OCI-M2 (cell line): ENCODE data around the gene NSUN6.
"Not testable (repeated sequence)": the region's sequence is repeated elsewhere in the genome, so short reads cannot be mapped to it uniquely, and the experiment has no call there.

Experiments
- DNase-seq: peaks from one replicate; lab custom pipeline; 2025; ENCODE audit not compliant: unreplicated experiment; lab: John Stamatoyannopoulos, UW

NSUN6 gene

DNA sequence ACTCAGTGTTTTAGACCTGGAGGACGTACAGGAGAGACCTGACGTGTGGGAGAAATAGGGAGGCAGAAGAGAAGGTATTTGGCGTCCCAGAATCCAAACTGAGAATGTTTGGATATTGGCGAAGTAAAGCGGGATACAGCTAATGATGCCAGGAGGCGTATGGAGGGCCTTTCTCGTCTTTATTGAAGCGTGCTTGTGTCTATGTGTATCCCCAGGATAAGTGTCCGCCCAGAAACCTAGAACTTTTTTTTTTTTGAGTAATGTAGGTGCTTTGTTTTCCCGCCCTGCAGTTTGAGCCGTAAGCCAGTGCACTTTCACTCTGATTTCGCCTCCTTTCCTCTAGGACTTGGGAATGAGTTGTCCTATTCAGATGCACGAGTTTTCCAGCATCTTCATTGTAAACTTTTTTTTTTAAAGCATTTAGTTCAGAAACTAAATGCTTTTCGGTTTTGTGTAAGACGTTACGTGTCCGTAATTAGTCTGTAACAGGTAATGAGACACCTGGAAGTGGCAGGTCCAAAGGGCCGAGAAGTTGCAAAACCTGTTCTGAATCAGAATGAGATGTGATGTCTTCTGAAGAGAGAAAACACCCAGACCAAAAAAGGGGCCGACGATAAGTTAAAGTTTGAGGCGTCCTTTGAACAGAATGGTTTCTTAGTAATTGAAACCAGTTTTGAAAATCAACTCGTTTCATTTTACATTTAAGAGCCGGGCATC, 8.6 kb upstream of the NSUN6 start:
- no peak for DNase-seq

DNA sequence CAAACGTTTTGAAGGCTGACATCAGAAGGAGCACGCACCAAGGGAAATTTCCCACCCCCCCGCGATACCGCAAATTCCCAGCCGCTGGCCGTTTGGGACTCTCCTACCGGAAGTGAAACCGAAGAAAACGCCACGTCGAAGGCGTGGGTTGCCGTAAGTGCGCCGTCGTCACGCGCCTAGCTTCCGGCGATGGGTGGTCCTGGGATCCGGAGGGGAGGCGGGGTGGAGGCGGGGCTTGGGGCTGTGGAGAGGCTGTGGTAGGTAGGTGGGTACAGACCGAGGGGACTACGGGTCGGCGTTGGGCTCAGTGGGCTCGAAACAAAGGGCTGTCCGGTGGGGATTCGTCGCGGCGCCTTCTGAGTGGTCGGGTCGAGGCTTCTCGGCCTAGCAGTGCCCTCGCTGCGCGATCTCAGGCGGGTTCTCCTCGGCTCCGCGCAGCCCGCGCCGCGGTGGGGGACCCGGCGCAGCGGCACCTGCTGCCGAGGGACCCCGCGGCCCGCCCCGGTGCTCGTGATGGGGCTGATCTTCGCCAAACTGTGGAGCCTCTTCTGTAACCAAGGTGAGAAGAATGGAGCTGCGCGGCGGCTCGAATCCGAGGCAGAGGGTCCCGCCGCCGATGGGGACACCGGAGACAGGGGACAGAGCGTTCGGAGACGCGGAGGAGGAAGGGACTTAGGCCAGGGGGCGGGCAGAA, 7.9 kb upstream of the NSUN6 start, which contains the start of gene ARL5B:
Gene ARL5B, plus strand, starts transcription at position 307 of the 694 bp plus-strand sequence. Its CDS starts 207 bp downstream, at position 514.
- DNase-seq: peak; percentile 61

DNA sequence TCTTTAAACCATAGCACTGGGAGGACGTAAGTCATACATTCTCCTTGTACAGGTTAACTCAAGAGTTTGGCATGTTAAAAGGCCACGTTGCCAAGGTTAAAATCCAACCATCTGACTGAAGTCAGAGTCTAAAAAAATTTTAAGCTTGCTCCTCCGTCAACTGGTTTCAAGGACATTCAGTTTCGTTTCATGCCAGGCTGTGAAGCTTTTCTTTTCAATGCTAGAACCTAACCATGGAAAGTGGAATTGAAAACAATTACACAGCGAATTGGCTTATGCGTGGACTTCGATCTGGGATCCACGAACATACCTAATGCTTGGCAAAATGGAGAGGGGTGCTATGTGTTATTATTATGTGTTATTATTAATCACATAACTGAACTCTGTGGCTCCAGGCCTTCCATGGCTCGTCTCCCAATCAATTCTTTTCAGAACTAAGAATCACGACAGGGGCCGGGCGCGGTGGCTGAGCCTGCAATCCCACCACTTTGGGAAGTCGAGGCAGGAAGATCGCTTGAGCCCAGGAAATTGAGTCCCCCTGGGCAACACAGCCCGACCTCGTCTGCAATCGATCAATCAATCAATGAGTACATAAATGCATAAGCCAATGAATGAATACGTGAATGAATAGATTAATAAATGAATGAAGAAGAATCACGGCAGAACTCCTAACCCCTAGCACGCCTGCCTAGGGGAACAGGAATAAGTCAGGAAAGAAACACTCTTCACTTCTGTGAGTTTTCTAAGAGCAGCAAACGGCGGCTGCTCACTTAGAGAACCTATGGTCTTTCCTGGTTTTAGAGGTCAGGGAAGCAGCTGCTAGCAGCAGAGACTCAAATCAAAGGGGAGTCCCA, 7.1 kb upstream of the NSUN6 start:
- no peak for DNase-seq

DNA sequence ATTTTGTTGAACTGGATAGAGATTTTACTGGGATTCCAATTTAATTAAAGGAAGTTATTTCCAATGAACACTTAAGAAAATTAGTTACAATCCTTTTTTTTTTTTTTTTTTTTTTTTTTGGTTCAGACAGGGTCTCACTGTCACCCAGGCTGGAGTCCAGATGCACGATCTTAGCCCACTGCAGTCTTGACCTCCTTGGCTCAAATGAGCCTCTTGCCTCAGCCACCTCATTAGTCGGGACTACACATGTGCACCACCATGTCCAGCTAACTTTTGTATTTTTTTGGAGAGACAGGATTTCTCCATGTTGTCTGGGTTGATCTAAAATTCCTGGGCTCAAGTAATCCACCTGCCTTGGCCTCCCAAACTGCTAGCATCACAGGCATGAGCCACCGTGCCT, 5.3 kb upstream of the NSUN6 start:
- no peak for DNase-seq

DNA sequence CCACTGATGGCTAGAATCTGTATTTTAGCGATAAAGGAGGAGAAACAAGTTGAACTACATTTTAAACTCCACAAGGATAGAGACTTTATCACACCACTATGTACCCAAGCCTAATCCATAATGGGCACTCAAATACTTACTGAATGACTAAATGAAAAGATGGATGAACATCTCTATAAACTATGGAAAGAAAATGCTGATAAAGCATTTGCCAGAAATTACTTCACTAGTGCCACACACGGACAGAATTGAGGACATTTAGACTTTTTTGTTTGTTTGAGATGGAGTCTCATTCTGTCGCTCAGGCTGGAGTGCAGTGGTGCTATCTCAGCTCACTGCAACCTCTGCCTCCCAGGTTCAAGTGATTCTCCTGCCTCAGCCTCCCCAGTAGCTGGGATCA, 1.7 kb upstream of the NSUN6 start:
- DNase-seq: no peak

DNA sequence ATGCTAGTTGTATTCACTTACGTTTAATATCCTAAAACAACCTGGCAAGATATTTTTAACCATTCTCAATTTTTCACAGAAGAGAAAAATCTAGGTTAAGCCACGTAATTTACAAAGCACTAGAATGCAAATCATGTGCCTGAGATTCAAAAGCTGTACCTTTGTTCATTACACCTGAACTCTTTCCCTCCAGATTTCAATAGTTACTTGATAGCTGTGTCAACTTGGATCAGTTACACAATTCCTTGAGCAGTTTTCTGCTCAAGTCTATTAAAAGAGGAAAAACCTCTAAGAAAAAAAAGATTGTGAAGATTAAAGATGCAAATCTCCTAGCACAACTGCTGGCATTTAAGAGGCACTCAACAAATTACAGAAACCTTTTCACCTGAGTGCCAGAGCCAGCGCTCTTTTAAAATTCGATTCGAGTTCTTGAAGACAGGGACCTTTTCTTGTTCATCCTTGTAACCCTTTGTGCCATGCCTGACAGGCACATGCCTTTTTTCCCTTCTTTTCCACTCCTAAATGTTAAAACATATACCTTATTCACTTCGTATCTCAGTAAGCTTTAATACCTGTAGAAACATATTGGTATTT, 886 bp downstream of the NSUN6 start:
- DNase-seq: no peak

DNA sequence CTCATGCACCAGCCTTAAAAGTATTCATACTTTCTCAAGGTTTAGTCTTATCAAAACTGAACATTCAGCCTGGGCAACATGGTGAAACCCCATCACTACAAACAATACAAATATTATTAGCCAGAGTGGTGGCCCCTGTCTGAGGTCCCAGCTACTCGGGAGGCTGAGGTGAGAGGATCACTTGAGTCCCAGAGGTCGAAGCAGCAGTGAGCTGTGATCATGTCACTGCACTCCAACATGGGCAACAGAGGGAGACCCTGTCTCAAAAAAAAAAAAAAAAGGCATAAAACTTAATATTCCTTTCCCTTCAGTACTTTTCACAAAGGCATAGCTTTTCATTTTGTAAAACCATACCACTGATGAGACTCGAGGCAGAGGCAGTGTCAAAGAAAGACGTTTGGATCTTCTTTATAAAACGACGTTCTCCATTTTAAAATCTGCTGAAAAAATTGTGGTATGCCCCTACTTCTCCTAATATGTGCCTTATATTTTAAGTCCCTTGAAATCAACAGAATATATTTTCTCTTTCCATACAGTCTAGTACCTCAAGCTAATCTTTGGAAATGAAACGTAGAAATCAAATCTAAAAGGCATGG, 1.9 kb downstream of the NSUN6 start:
- DNase-seq: peak; percentile 8

DNA sequence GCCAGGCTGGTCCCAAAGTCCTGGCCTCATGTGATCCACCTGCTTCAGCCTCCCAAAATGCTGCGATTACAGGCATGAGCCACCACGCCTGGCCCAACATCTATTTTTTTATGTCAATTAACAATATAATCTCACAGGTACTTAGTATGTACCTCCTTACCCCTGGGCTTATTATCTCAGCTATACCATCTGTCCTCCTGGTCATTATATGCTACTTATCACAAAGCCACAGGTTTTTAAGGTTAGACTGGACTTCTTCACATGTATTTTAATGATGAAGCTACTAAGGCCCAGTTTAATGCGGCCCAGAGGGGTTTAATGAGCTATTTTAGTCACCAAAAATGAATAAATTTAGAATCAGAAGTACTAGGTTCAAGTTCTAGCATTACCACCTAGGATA, 3.4 kb downstream of the NSUN6 start:
- no peak for DNase-seq

DNA sequence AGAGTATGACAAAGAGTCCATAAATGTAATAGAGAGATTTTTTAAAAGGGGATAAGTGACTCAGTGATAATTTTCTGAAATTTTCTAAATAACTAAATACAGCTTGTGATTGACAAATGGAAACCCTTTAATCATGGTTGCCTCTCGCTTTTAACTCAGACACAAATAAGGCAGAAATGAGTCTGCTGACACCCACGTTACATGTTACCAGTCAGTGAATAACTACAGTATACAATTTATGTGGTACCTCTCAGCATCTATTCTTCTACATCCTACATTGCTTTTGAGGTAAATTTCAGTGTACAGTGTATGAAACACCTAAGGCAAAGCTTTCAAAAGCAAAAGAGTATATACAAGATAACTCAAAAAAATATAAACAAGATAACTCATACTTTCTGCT, 4.2 kb downstream of the NSUN6 start:
- no peak for DNase-seq

DNA sequence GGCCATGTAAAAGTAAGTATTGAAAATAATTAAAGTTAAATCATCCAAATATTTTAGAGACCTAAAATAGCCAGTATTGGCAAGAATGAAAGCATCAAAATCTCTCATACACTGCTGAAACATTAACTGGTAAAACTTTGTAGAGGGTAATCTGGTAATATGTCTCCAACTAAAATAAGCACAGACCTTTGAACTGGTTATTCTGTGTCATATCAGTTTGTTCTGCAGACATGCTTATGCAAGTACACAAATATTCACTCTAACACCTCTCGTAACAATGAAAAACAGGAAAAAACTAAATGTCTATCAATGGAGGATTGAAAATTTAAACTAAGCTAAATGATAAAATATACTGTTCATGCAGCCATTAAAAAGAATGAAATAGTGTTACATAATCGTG, 11.7 kb downstream of the NSUN6 start:
- not testable (repeated sequence) for DNase-seq

DNA sequence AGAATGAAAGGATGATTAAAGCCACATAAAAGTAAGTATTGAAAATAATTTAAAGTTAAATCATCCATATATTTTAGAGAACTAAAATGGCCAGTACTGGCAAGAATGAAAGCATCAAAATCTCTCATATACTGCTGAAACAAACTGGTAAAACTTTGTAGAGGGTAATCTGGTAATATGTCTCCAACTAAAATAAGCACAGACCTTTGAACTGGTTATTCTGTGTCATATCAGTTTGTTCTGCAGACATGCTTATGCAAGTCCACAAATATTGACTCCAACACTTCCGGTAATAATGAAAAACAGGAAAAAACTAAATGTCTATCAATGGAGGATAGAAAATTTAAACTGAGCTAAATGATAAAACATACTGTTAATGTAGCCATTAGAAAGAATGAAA, 14.0 kb downstream of the NSUN6 start:
- not testable (repeated sequence) for DNase-seq

DNA sequence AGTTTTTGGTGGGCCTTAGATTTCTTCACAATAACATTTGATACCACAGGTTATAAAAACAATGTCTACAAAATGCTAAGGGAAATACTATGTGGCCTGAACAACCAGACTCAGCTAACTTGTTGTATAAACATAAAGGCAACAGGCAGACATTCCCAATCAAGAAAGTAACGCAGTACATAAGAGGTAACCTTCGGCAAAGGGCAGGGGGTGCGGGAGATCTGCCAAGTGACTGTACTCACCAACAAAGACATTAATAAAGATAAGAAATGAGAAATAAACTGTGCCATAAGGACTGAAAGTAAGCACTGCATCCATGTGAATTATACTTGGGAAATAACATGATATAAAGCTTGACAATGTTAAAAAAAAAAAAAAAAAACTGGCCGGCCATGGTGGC, 15.4 kb downstream of the NSUN6 start:
- no peak for DNase-seq

DNA sequence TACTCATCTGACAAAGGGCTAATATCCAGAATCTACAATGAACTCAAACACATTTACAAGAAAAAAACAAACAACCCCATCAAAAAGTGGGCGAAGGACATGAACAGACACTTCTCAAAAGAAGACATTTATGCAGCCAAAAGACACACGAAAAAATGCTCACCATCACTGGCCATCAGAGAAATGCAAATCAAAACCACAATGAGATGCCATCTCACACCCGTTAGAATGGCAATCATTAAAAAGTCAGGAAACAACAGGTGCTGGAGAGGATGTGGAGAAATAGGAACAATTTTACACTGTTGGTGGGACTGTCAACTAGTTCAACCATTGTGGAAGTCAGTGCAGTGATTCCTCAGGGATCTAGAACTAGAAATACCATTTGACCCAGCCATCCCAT, 18.9 kb downstream of the NSUN6 start:
- not testable (repeated sequence) for DNase-seq

DNA sequence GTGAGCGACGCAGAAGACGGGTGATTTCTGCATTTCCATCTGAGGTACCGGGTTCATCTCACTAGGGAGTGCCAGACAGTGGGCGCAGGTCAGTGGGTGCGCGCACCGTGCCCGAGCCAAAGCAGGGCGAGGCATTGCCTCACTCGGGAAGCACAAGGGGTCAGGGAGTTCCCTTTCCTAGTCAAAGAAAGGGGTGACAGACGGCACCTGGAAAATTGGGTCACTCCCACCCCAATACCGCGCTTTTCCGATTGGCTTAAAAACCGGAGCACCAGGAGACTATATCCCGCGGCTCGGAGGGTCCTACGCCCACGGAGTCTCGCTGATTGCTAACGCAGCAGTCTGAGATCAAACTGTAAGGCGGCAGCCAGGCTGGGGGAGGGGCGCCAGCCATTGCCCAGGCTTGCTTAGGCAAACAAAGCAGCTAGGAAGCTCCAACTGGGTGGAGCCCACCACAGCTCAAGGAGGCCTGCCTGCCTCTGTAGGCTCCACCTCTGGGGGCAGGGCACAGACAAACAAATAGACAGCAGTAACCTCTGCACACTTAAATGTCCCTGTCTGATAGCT, 23.9 kb downstream of the NSUN6 start:
- DNase-seq: not testable (repeated sequence)

DNA sequence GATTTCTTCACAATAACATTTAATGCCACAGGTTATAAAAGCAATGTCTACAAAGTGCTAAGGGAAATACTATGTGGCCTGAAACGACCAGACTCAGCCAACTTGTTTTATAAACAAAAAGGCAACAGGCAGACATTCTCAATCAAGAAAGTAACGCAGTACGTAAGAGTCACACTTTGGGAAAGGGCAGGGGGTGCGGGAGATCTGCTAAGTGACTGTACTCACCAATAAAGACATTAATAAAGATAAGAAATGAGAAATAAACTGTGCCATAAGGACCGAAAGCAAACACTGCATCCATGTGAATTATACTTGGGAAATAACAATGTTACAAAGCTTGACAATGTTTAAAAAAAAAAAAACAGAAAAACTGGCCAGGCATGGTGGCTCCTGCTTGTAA, 25.5 kb downstream of the NSUN6 start:
- no peak for DNase-seq

DNA sequence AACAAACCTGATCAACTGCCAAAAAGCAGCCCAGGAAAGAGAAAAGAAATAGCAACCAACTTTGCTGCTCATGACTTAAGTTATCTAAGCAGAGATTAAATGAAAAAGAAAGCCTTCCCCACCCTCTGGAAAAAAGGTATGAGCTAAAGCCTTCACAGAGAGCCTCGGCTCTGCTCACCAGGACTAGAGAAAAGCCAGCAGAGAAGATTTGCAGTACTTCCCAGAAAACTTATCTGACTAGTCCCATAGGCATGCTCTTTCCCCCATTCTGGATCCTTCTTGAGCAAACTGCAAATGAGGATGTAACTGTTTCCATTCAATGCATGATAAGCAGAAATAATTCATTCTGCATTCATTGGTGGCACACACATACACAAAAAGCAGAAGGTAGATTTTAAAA, 27.7 kb downstream of the NSUN6 start:
- DNase-seq: not testable (repeated sequence)

DNA sequence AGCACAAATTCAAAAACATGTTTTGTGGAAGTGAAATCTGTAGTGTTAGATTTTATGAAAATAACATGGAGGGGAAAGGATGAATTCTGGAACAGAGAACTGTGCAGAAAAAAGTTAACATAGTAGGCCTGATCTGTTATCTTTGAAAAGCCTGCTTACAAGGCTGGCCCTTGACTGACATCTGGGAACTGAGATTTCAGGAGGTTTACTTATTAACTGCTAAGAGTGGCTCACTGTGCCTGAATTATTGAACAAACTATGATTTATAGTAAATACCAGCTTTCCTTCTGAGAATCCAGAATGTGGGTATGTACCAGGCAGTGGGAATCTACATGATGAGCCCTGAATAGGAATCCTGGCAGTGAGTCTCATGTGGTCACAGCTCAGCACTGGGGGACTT, 30.5 kb downstream of the NSUN6 start:
- no peak for DNase-seq

DNA sequence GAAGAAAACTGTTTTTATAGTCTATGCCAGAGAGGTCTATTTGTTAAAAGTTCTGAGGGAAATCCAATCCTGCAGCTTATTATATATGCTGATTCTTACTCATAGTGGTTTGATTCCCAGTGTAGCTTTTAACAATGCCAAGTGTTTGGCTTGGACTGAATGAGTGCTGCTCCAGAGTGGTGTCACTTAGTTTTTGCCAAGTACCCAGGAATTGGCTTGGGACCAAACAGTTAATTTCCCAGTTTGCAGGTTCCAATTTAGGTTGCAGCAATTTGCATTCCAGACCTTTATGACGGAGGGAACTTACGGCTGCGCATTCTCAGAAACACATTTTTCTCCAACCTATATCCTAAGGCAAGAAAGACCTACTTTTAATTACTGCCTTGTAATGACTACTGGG, 32.4 kb downstream of the NSUN6 start:
- no peak for DNase-seq

DNA sequence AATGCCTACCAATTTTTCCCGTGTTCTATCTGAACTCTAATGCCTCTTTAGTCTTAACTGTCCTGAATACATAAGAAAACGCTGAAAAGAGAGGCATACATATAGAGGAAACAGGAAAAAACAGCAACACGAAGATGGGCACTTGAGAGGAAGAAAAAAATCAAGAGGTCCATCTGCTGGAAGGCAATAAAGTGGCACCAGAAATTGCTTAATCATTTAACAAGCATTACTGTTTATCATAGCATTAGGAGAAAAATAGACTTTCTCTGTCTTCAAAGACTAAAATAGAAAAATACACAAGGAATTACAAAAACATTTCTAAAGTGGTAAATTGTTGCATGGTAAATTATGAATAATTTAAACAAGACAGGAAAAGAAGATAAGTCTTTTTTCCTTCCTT, 35.0 kb downstream of the NSUN6 start:
- no peak for DNase-seq

DNA sequence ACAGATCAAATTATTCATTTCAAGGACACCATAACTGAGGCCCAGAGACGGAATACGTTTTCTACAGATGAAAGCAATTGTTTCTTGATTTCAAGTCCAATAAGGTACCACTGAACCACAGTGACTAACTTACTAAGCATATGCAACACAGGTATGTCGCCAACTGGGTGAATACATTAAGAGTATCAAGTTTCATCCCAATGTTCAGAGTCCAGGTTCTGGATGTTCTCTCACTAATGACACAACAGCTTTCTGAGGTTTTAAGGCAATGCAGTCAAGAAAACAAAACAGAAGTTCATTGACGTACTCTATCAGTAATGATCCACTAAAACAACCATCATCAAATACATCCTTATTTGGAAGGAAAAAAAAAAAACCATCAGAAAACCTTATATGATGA, 35.8 kb downstream of the NSUN6 start:
- DNase-seq: no peak

DNA sequence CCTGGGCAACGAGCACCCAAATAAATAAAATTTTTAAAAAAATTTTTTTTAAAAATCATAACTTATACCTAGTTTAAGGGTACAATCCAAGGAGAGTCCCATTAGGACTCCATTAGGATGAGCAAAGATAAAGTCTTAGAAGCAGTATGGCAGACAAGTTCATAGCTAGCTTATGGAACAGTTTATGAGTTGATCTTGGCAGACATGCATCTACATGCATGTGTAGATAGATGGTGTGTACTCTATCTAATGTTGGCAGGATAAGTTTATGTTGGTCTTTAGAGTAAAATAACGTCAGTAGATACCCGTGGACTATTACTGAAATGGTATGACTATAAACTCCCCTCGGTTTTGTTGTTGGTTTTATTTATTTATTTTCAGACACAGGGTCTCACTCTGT, 40.2 kb downstream of the NSUN6 start:
- DNase-seq: no peak
